ENCODE data around the gene TAF5L.

- peak in 1 of 2 donors; percentile 57 for TF ChIP-seq POLR2AphosphoS5 (IDR thresholded peaks at IDR 0.05)
- peak in 2 of 6 experiments; percentile 10 to 11 for TF ChIP-seq CTCF (IDR thresholded peaks at IDR 0.05)
These were observed 28.8 kb downstream of the TAF5L start for GRCh38 chr1:229596925-229597699.
